Ovary (tissue), 9 donors: Measurements from ENCODE around the gene NLRP14. TPM values are rescaled to one million over a fixed set of nuclear protein-coding genes. Genes with fewer than 3 reads are reported as not detected.

Experiments
- DNase-seq, 5 donors: peaks; one replicate each; pipeline ENCODE4 v3.0.0-alpha.2; 2019 to 2020
- H3K27ac ChIP-seq, 2 donors: fragments of 200-600 bp; one replicate each; pipeline versions ENCODE4 v1.5.1 to v1.8.0; 2019 to 2022
- H3K27me3 ChIP-seq: fragments of 200-600 bp; one replicate; pipeline ENCODE4 v1.8.0; 2022
- H3K36me3 ChIP-seq: fragments of 200-600 bp; sonication (generic); one replicate; pipeline ENCODE4 v1.5.1; 2019
- H3K4me1 ChIP-seq: one replicate; pipeline ENCODE4 v1.8.1; 2013; ENCODE audit warnings: mild to moderate bottlenecking, moderate library complexity; ENCODE audit not compliant: insufficient read depth
- H3K4me3 ChIP-seq: fragments of 200-600 bp; sonication (generic); one replicate; pipeline ENCODE4 v1.5.1; 2017
- H3K9me3 ChIP-seq, 2 donors: fragments of 200-600 bp in 1 of 2; sonication (generic) in 1 of 2; one replicate each; pipeline versions ENCODE4 v1.5.1 to v1.8.1; 2013 to 2019; ENCODE audit warnings: mild to moderate bottlenecking in 1 of 2, moderate library complexity in 1 of 2
- CTCF ChIP-seq, 3 donors: fragments of 450-650 bp in 2 of 3; fragments of 200-600 bp in 1 of 3; IDR thresholded peaks; one replicate each; pipeline versions ENCODE4 v1.5.1 to v1.8.0; 2016 to 2022; ENCODE audit warnings: antibody characterized with exemption in 3 of 3, mild to moderate bottlenecking in 1 of 3
- EP300 ChIP-seq: sonication (generic); formaldehyde crosslinking; IDR thresholded peaks from one replicate; pipeline ENCODE4 v1.6.1; 2017; ENCODE audit warnings: antibody characterized with exemption
- POLR2A ChIP-seq: fragments of 450-650 bp; IDR thresholded peaks from one replicate; pipeline ENCODE4 v1.6.1; 2017; ENCODE audit warnings: antibody characterized with exemption, mild to moderate bottlenecking, moderate library complexity
- WGBS, 3 donors: extraction: QIAGEN DNeasy Blood & Tissue Kit in 1 of 3; methylation state at CpG; one replicate each; pipeline versions ENCODE4 v1.1.5 to v1.1.7; 2013 to 2017; 5-methylcytosine and 5-hydroxymethylcytosine counted together
- intact Hi-C, 4 donors: fragments of 100-400 bp; cut with DNase I; formaldehyde crosslinking; loops; one replicate each; pipeline versions ENCODE4 v1.11.0 to v1.15.1; 2022 to 2023
- polyA plus RNA-seq, 2 donors: library from polyadenylated mRNA; stranded (reverse); fragments of 200-250 nt in 1 of 2; fragments of 350-450 nt in 1 of 2; fragmentation: Illumina TruSeq in 1 of 2; extraction: RNeasy Lipid Tissue Mini Kit (QIAGEN cat#74804) in 1 of 2; gene quantifications; one replicate each; pipeline ENCODE4 v1.2.3, GENCODE V29; 2013 to 2014
- total RNA-seq, 7 donors: library from RNA; depleted of rRNA in 2 of 7; stranded (reverse); fragments of >200 nt in 2 of 7; fragmentation: NEBNext Ultra II Directional in 3 of 7; extraction: Animal tissue kit (Norgen Biotek cat#: 25700) in 3 of 7; gene quantifications; one replicate each; pipeline versions ENCODE4 v1.1.0 to v1.2.4, GENCODE V29; 2016 to 2023
- donor health status: DM: no; HTN: no; CAD: no; lungs with moderate emphysema.
- donor health status: DM: no; HTN: no; CAD: no.
- donor health status: Bipolar disorder and iron deficiency.
- donor health status: DM: yes; HTN: yes; CAD: no.
- donor health status: DM: no; HTN: no; CAD: no.
- donor health status: DM: yes; HTN: yes; CAD: no.

NLRP14 gene
- total and polyA plus RNA-seq, 9 donors, result 0.08 to 0.33 (median 0.16) TPM; not detected in 1

GRCh38 chr11:7089328-7090251 lies 69.3 kb downstream of the NLRP14 start:
- no peaks in the 10 kb centered on the region for H3K36me3 ChIP-seq
- H3K9me3 ChIP-seq, result no peaks in the 10 kb centered on the region
- H3K4me1 ChIP-seq, result no peaks in the 10 kb centered on the region
- no peak overlapping the region for H3K27ac ChIP-seq
- 85 to 91% (median 87%) methylated on average over 108 to 111 of the region's 111 CpGs for WGBS, 3 donors
- no peak for TF ChIP-seq POLR2A
- TF ChIP-seq EP300, result no peak
- no peak for TF ChIP-seq CTCF (IDR thresholded peaks at IDR 0.05)
- H3K4me3 ChIP-seq, result no peak overlapping the region
- no peaks in the 10 kb centered on the region for H3K27me3 ChIP-seq
- peak in 2 of 5 donors; percentile 20 to 25 for DNase-seq
- intact Hi-C loops, result no loop called here

- 1 to 3% (median 2%) methylated on average over 2 of the region's 2 CpGs for WGBS, 3 donors
- intact Hi-C loops, result loop anchor here in 1 of 4 donors (5.0 kb wide), 1 partner anchor 594 kb away; no protein-coding TSS in a partner anchor
Observed at GRCh38 chr11:7098235-7098832, 78.1 kb downstream of the NLRP14 start.

GRCh38 chr11:7115780-7116179 lies 95.5 kb downstream of the NLRP14 start:
- Histone ChIP-seq H3K27me3 (no peaks in the 10 kb centered on the region), H3K4me1 (no peaks in the 10 kb centered on the region), H3K4me3 (no peak overlapping the region), H3K9me3 (no peaks in the 10 kb centered on the region), H3K27ac (no peak overlapping the region), H3K36me3 (no peaks in the 10 kb centered on the region)
- DNase-seq, result no peak
- intact Hi-C loops, result no loop called here
- TF ChIP-seq EP300 (no peak), POLR2A (no peak), CTCF (IDR thresholded peaks at IDR 0.05) (no peak)
- 39 to 47% (median 43%) methylated on average over 1 of the region's 1 CpG for WGBS, 3 donors

More at GRCh38 chr11:7098235-7098832, 78.1 kb downstream of the NLRP14 start:
- Histone ChIP-seq H3K27me3 (no peaks in the 10 kb centered on the region), H3K36me3 (no peaks in the 10 kb centered on the region), H3K9me3 (no peaks in the 10 kb centered on the region), H3K4me1 (no peaks in the 10 kb centered on the region), H3K4me3 (no peak overlapping the region), H3K27ac (no peak overlapping the region)
- TF ChIP-seq POLR2A (no peak), CTCF (IDR thresholded peaks at IDR 0.05) (peak in 2 of 3 donors; percentile 51 to 53), EP300 (no peak)
- no peak for DNase-seq

- intact Hi-C loops, result no loop called here
- no peak overlapping the region for H3K4me3 ChIP-seq
Observed at GRCh38 chr11:7116370-7116769, 96.1 kb downstream of the NLRP14 start.

More at GRCh38 chr11:7116370-7116769, 96.1 kb downstream of the NLRP14 start:
- Histone ChIP-seq H3K27ac (no peak overlapping the region), H3K27me3 (no peaks in the 10 kb centered on the region), H3K4me1 (no peaks in the 10 kb centered on the region), H3K36me3 (no peaks in the 10 kb centered on the region), H3K9me3 (no peaks in the 10 kb centered on the region)
- TF ChIP-seq POLR2A (no peak), EP300 (no peak), CTCF (IDR thresholded peaks at IDR 0.05) (no peak)
- 92 to 95% (median 95%) methylated on average over 3 of the region's 3 CpGs for WGBS, 3 donors
- no peak for DNase-seq

Other genes starting within 250 kb of the NLRP14 start
- under 1 TPM in 4 of 7 donors, not detected in 3; under 0.01 to 0.17 (median 0.05) TPM for gene OR2AG2, start 248.5 kb upstream of the NLRP14 start, total RNA-seq
- under 1 TPM in 1 of 2 donors, not detected in 1; 0.03 TPM for gene OR2AG2, start 248.5 kb upstream of the NLRP14 start, polyA plus RNA-seq
- not detected for gene OR2AG1, start 237.5 kb upstream of the NLRP14 start, total RNA-seq
- not detected for gene OR2AG1, start 237.5 kb upstream of the NLRP14 start, polyA plus RNA-seq
- under 1 TPM in 5 of 7 donors, not detected in 2; 0.17 to 0.46 (median 0.20) TPM for gene OR6A2, start 220.8 kb upstream of the NLRP14 start, total RNA-seq
- not detected for gene OR6A2, start 220.8 kb upstream of the NLRP14 start, polyA plus RNA-seq
- gene OR10A5, start 174.8 kb upstream of the NLRP14 start, total RNA-seq, result not detected
- not detected for gene OR10A5, start 174.8 kb upstream of the NLRP14 start, polyA plus RNA-seq
- gene OR10A2, start 157.4 kb upstream of the NLRP14 start, total RNA-seq, result not detected
- not detected for gene OR10A2, start 157.4 kb upstream of the NLRP14 start, polyA plus RNA-seq
- not detected for gene OR10A4, start 143.9 kb upstream of the NLRP14 start, total RNA-seq
- not detected for gene OR10A4, start 143.9 kb upstream of the NLRP14 start, polyA plus RNA-seq
- under 1 TPM in 2 of 7 donors, not detected in 5; 0.22 to 0.92 TPM for gene OR2D2, start 128.0 kb upstream of the NLRP14 start, total RNA-seq
- not detected for gene OR2D2, start 128.0 kb upstream of the NLRP14 start, polyA plus RNA-seq
- gene OR2D3, start 99.5 kb upstream of the NLRP14 start, total RNA-seq, result not detected
- not detected for gene OR2D3, start 99.5 kb upstream of the NLRP14 start, polyA plus RNA-seq
- 1 to 10 TPM in 5 of 7 donors, under 1 TPM in 2; 0.57 to 1.9 (median 1.1) TPM for gene ZNF215, start 94.1 kb upstream of the NLRP14 start, total RNA-seq
- 1 to 10 TPM in 1 of 2 donors, under 1 TPM in 1; 0.42 to 1.6 TPM for gene ZNF215, start 94.1 kb upstream of the NLRP14 start, polyA plus RNA-seq
- 1 to 10 TPM; 3.7 to 6.8 (median 6.5) TPM for gene ZNF214, start 133 bp upstream of the NLRP14 start, total RNA-seq
- 1 to 10 TPM; 3.2 to 3.5 TPM for gene ZNF214, start 133 bp upstream of the NLRP14 start, polyA plus RNA-seq
- gene RBMXL2, start 68.5 kb downstream of the NLRP14 start, total RNA-seq, result not detected
- not detected for gene RBMXL2, start 68.5 kb downstream of the NLRP14 start, polyA plus RNA-seq
- under 1 TPM in 4 of 7 donors, not detected in 3; 0.05 to 0.48 (median 0.11) TPM for gene SYT9, start 231.4 kb downstream of the NLRP14 start, total RNA-seq
- under 1 TPM; 0.13 to 0.25 TPM for gene SYT9, start 231.4 kb downstream of the NLRP14 start, polyA plus RNA-seq